Activated CD4-positive, alpha-beta T cell treated with anti-CD3 and anti-CD28 coated beads, Interleukin-2, Interleukin-4, amounts not matched to agents 100 ng/mL and 50 ng/mL, durations not matched to agents 16 hours and 8 hours (primary cell): ENCODE results near the gene NIP7.
"Not testable (repeated sequence)": the region's sequence is repeated elsewhere in the genome, so short reads cannot be mapped to it uniquely, and the experiment has no call there.

ENCODE experiments used
- DNase-seq: peaks from one replicate; pipeline ENCODE4 v3.0.0-alpha.2; 2020; ENCODE audit warnings: low spot score

The NIP7 gene

GRCh38 chr16:69339289-69340094 lies at the start of gene NIP7, which contains the start of gene COG8:
NIP7 (plus strand) TSS chr16:69339772; CDS start chr16:69339830, 58 bp downstream.
COG8 (minus strand) TSS chr16:69339564; CDS start chr16:69339552, 12 bp downstream.
- peak; percentile 97 for DNase-seq

- not testable (repeated sequence) for DNase-seq
These were observed 47.9 kb upstream of the NIP7 start for GRCh38 chr16:69291657-69292056.

- DNase-seq, result peak; percentile 25
These were observed 46.2 kb upstream of the NIP7 start for GRCh38 chr16:69293401-69293800.

- DNase-seq, result no peak
These were observed 45.5 kb upstream of the NIP7 start for GRCh38 chr16:69294051-69294450.

- not testable (repeated sequence) for DNase-seq
These were observed 42.8 kb upstream of the NIP7 start for GRCh38 chr16:69296771-69297170.

- DNase-seq, result no peak
These were observed 41.3 kb upstream of the NIP7 start for GRCh38 chr16:69298261-69298660.

GRCh38 chr16:69301187-69301586 lies 38.4 kb upstream of the NIP7 start:
- DNase-seq, result no peak

GRCh38 chr16:69301861-69302260 lies 37.7 kb upstream of the NIP7 start:
- DNase-seq, result no peak

GRCh38 chr16:69302301-69302700 lies 37.3 kb upstream of the NIP7 start:
- no peak for DNase-seq

- DNase-seq, result no peak
These were observed 33.5 kb upstream of the NIP7 start for GRCh38 chr16:69306031-69306430.

GRCh38 chr16:69307091-69307490 lies 32.5 kb upstream of the NIP7 start:
- no peak for DNase-seq

- no peak for DNase-seq
These were observed 31.7 kb upstream of the NIP7 start for GRCh38 chr16:69307856-69308255.

- no peak for DNase-seq
These were observed 30.3 kb upstream of the NIP7 start for GRCh38 chr16:69309316-69309715.

GRCh38 chr16:69310653-69311532 lies 28.7 kb upstream of the NIP7 start, which contains the start of gene VPS4A:
VPS4A (plus strand) TSS chr16:69311350; CDS start chr16:69311512, 162 bp downstream.
- peak; percentile 97 for DNase-seq

GRCh38 chr16:69311533-69312387 lies 27.8 kb upstream of the NIP7 start:
- DNase-seq, result peak; percentile 33

- DNase-seq, result no peak
These were observed 26.1 kb upstream of the NIP7 start for GRCh38 chr16:69313469-69313868.

GRCh38 chr16:69314534-69314933 lies 25.0 kb upstream of the NIP7 start:
- DNase-seq, result no peak

- DNase-seq, result no peak
These were observed 23.9 kb upstream of the NIP7 start for GRCh38 chr16:69315486-69316311.

GRCh38 chr16:69316595-69317034 lies 23.0 kb upstream of the NIP7 start:
- no peak for DNase-seq

GRCh38 chr16:69318177-69318910 lies 21.2 kb upstream of the NIP7 start:
- DNase-seq, result no peak
